K562 (cell line): Measurements from ENCODE around the gene AGTR1. TPM values are rescaled to one million over a fixed set of nuclear protein-coding genes. Genes with fewer than 3 reads are reported as not detected.

Experiments
- ATAC-seq: fragments of 200-7000 bp; cut with Tn5 transposase; 3 replicates; pipeline ENCODE4 v1.9.1; 2020; ENCODE audit warnings: moderate library complexity
- BruUV-seq: library from RNA; stranded (reverse); fragments of 400-500 nt; replicated peaks from 2 replicates; lab custom pipeline; 2021; lab: Mats Ljungman, UMichigan
- CTCF ChIA-PET: fragments of 300-600 bp; formaldehyde crosslinking; extraction: SDS; loops from one replicate; lab custom pipeline; 2021; ENCODE audit warnings: low intra/inter-chr PET ratio; lab: Yijun Ruan, JAX
- POLR2A ChIA-PET: fragments of 300-600, 350-650 bp; sonication (Branson Sonifier 250); formaldehyde crosslinking; extraction: SDS; loops from one replicate; lab custom pipeline; 2021; ENCODE audit warnings: antibody characterized with exemption, inconsistent platforms; lab: Yijun Ruan, JAX
- DNase-seq, 4 experiments: peaks; one replicate each; pipeline versions ENCODE4 v3.0.0 to v3.0.0-alpha.2; 2011 to 2018; ENCODE audit warnings: low spot score in 3 of 4, mixed read lengths in 3 of 4; ENCODE audit errors: extremely low read depth in 1 of 4
- FAIRE-seq: peaks from 2 replicates; lab custom pipeline; 2011; peaks lifted over from hg19 to GRCh38; lab: Jason Lieb, UNC
- H2AFZ ChIP-seq: 2 replicates; pipeline ENCODE4 v1.6.0; 2011; ENCODE audit warnings: low read depth, low read length, control low read depth, inconsistent platforms
- H3K27ac ChIP-seq: fragments of 200-600 bp; 3 replicates; pipeline ENCODE4 v1.8.0; 2011; ENCODE audit warnings: low read depth, mild to moderate bottlenecking, control low read depth, inconsistent platforms, low read length, moderate library complexity, mixed read lengths; ENCODE audit errors: extremely low read depth
- H3K27me3 ChIP-seq, 2 experiments: fragments of 300-600 bp in 1 of 2; 2 replicates in 1 of 2; 3 replicates in 1 of 2; pipeline versions ENCODE4 v1.6.0 to v1.8.0; 2011; ENCODE audit warnings: inconsistent platforms in 2 of 2, low read length in 2 of 2, mild to moderate bottlenecking in 1 of 2, mixed read lengths in 1 of 2, moderate library complexity in 1 of 2; ENCODE audit not compliant: control insufficient read depth in 2 of 2, insufficient read depth in 2 of 2
- H3K36me3 ChIP-seq: fragments of 300-600 bp; 3 replicates; pipeline ENCODE4 v1.8.0; 2011; ENCODE audit warnings: mild to moderate bottlenecking, low read length, inconsistent platforms; ENCODE audit not compliant: control insufficient read depth, insufficient read depth
- H3K4me1 ChIP-seq, 2 experiments: fragments of 200-600 bp in 1 of 2; replicated peaks in 1 of 2; 2 replicates in 1 of 2; 3 replicates in 1 of 2; pipeline versions ENCODE4 v1.5.1 to v1.8.0; 2011; ENCODE audit warnings: inconsistent platforms in 2 of 2, low read length in 2 of 2, mild to moderate bottlenecking in 1 of 2, mixed read lengths in 1 of 2, moderate library complexity in 1 of 2; ENCODE audit not compliant: control insufficient read depth in 2 of 2, insufficient read depth in 2 of 2
- H3K4me2 ChIP-seq: 2 replicates; pipeline ENCODE4 v1.6.1; 2011; ENCODE audit warnings: low read length, control low read depth, inconsistent platforms, mixed read lengths; ENCODE audit not compliant: insufficient read depth
- H3K4me3 ChIP-seq: fragments of 200-600 bp; sonication (generic), shearing (Covaris generic); 2 replicates; pipeline ENCODE4 v1.5.1; 2016; ENCODE audit warnings: control low read depth, inconsistent platforms
- H3K79me2 ChIP-seq: fragments of 200-600 bp; 3 replicates; pipeline ENCODE4 v1.8.0; 2011; ENCODE audit warnings: low read length, inconsistent platforms; ENCODE audit not compliant: control insufficient read depth, insufficient read depth
- H3K9ac ChIP-seq, 2 experiments: 2 replicates each; pipeline versions ENCODE4 v1.6.0 to v1.6.1; 2011; ENCODE audit warnings: low read depth in 2 of 2, low read length in 2 of 2, control low read depth in 1 of 2, inconsistent platforms in 1 of 2, mild to moderate bottlenecking in 1 of 2, mixed read lengths in 1 of 2; ENCODE audit not compliant: insufficient read depth in 1 of 2
- H3K9me1 ChIP-seq: one replicate; pipeline ENCODE4 v1.6.0; 2011; ENCODE audit warnings: inconsistent platforms, mild to moderate bottlenecking, low read length, moderate library complexity; ENCODE audit not compliant: control insufficient read depth, insufficient read depth
- H3K9me3 ChIP-seq: replicated peaks from 2 replicates; pipeline ENCODE4 v1.5.1; 2011; ENCODE audit warnings: low read depth, low read length, inconsistent platforms; ENCODE audit not compliant: control insufficient read depth, insufficient read depth
- H4K20me1 ChIP-seq: replicated peaks from 2 replicates; pipeline ENCODE4 v1.6.1; 2011; ENCODE audit warnings: low read length, inconsistent platforms, mixed read lengths; ENCODE audit not compliant: control insufficient read depth, insufficient read depth
- ATF7 ChIP-seq: fragments of 450-650 bp; IDR thresholded peaks from 2 replicates; pipeline ENCODE4 v1.7.1; 2014; ENCODE audit warnings: mild to moderate bottlenecking, moderate library complexity
- MYC ChIP-seq, 2 experiments: fragments of 250-450 bp in 1 of 2; sonication (Bioruptor Pico) in 1 of 2; IDR thresholded peaks; 2 replicates each; pipeline versions ENCODE4 v1.5.1 to v1.6.1; 2012 to 2021; ENCODE audit warnings: low read depth in 2 of 2, borderline replicate concordance in 1 of 2, improper control_type of control experiment in 1 of 2, low read length in 1 of 2, mild to moderate bottlenecking in 1 of 2, moderate library complexity in 1 of 2
- REST ChIP-seq, 2 experiments: fragments of 450-650 bp; formaldehyde crosslinking in 1 of 2; IDR thresholded peaks; 2 replicates each; pipeline versions ENCODE4 v1.4.0 to v1.6.1; 2014 to 2020; ENCODE audit warnings: mild to moderate bottlenecking in 2 of 2, borderline replicate concordance in 1 of 2, low read depth in 1 of 2
- ZNF277 ChIP-seq: fragments of 250-450 bp; sonication (Bioruptor Pico); IDR thresholded peaks from 2 replicates; pipeline ENCODE4 v1.8.0; 2022; ENCODE audit warnings: inconsistent platforms, mild to moderate bottlenecking, moderate library complexity, borderline replicate concordance
- WGBS: fragments of 100-300 bp; shearing (Covaris generic); methylation state at CpG from one replicate; pipeline ENCODE4 v1.1.6; 2016; ENCODE audit warnings: low coverage, mixed read lengths; ENCODE audit not compliant: insufficient coverage; ENCODE audit errors: missing lambda C conversion rate; 5-methylcytosine and 5-hydroxymethylcytosine counted together
- in situ Hi-C: fragments of 300-500 bp; cut with MboI; formaldehyde crosslinking; loops from 4 replicates; pipeline ENCODE4 v1.15.0; 2018; ENCODE audit warnings: inconsistent platforms, mixed read lengths
- intact Hi-C: fragments of 100-400 bp; cut with micrococcal nuclease; formaldehyde crosslinking; loops from 2 replicates; pipeline ENCODE4 v1.14.2; 2022
- polyA plus RNA-seq, 8 experiments: library from polyadenylated mRNA; depleted of rRNA in 4 of 8; stranded (reverse) in 5 of 8; unstranded in 3 of 8; fragments of >200 nt; fragmentation: Nextera tagmentation in 2 of 8; fragmentation: Illumina TruSeq in 1 of 8; extraction: Ambion mirVana in 2 of 8; extraction: Trizol in 1 of 8; gene quantifications; 2 replicates each; pipeline versions ENCODE4 v1.2.1 to v1.2.3, GENCODE V29; 2011 to 2014; ENCODE audit warnings: inconsistent platforms in 1 of 8, missing spikeins in 1 of 8
- total RNA-seq, 7 experiments: library from RNA; depleted of rRNA in 6 of 7; stranded (reverse); fragments of >200 nt in 6 of 7; fragmentation: Illumina TruSeq in 2 of 7; extraction: Trizol in 2 of 7; gene quantifications; 2 replicates each; pipeline versions ENCODE4 v1.2.1 to v1.2.3, GENCODE V29; 2011 to 2021; ENCODE audit warnings: low replicate concordance in 1 of 7

AGTR1 gene
- total and polyA plus RNA-seq, 9 of the 15 experiments (the other 6 are each of a cell fraction or from before 2014, with no cell fraction given): not detected

DNA sequence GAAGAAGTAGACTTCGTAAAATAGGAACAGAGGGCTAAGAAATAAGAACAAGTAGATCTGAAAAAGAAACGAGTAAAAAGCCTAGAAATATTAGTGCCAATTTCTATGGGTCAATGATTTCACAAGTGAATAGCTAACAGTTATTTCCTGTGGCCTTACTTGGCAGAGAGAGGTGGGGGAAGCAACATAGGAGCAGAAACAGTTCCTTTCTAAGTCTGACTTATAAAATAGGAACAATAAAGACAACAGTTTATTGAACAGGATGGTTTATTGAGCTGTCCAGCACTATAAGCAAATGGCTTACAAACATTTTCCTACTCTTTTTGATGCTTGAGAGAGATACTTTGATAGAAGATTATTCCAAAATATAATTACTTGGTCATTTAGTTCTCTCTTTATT lies 37.9 kb downstream of the AGTR1 start:
- Histone ChIP-seq H2AFZ (no peak overlapping the region), H3K27ac (no peak overlapping the region), H3K4me2 (no peak overlapping the region), H3K4me3 (no peak overlapping the region), H3K36me3 (no peaks in the 10 kb centered on the region), H3K4me1 (no peaks in the 10 kb centered on the region), H3K9ac (no peak overlapping the region), H3K9me1 (no peaks in the 10 kb centered on the region), H3K27me3 (no peaks in the 10 kb centered on the region), H4K20me1 (no peaks in the 10 kb centered on the region), H3K9me3 (no peaks in the 10 kb centered on the region), H3K79me2 (no peaks in the 10 kb centered on the region)
- CTCF ChIA-PET: no interaction called here
- FAIRE-seq: no peak
- BruUV-seq: no TSS peak
- no peak for DNase-seq
- no peak for TF ChIP-seq ZNF277 (CRISPR knock-in tag)
- no peak for TF ChIP-seq MYC (IDR thresholded peaks at IDR 0.05; ENCODE audit: low read depth, low read length)
- no peak for TF ChIP-seq MYC (CRISPR knock-in tag; IDR thresholded peaks at IDR 0.05; ENCODE audit: borderline replicate concordance, low read depth)
- in situ Hi-C loops: no loop called here
- no peak for ATAC-seq
- 0% methylated on average over 2 of the region's 2 CpGs for WGBS
- intact Hi-C loops: no loop called here
- POLR2A ChIA-PET: no interaction called here

- no peak for DNase-seq
- TF ChIP-seq ATF7 (no peak), REST (IDR thresholded peaks at IDR 0.05; ENCODE audit: borderline replicate concordance) (no peak), REST (CRISPR knock-in tag; IDR thresholded peaks at IDR 0.05; ENCODE audit: low read depth) (no peak)
These were observed 38.4 kb downstream of the AGTR1 start for GRCh38 chr3:148736086-148736485.

More at GRCh38 chr3:148736086-148736485, 38.4 kb downstream of the AGTR1 start:
- intact Hi-C loops: no loop called here
- no peak overlapping the region for H2AFZ ChIP-seq
- H3K36me3 ChIP-seq: no peaks in the 10 kb centered on the region
- no peak overlapping the region for H3K9ac ChIP-seq
- H3K4me2 ChIP-seq: no peak overlapping the region
- no peaks in the 10 kb centered on the region for H3K4me1 ChIP-seq
- POLR2A ChIA-PET: no interaction called here
- no peaks in the 10 kb centered on the region for H4K20me1 ChIP-seq
- no peaks in the 10 kb centered on the region for H3K9me3 ChIP-seq
- H3K27me3 ChIP-seq: no peaks in the 10 kb centered on the region
- H3K9me1 ChIP-seq: no peaks in the 10 kb centered on the region
- CTCF ChIA-PET: no interaction called here
- no peak overlapping the region for H3K4me3 ChIP-seq
- in situ Hi-C loops: no loop called here
- FAIRE-seq (no peak), ATAC-seq (no peak)
- BruUV-seq: no TSS peak
- H3K79me2 ChIP-seq: no peaks in the 10 kb centered on the region
- H3K27ac ChIP-seq: no peak overlapping the region
- 0% methylated on average over 3 of the region's 3 CpGs for WGBS
